ENCODE data around the gene CRTC3.

The CRTC3 gene

DNA sequence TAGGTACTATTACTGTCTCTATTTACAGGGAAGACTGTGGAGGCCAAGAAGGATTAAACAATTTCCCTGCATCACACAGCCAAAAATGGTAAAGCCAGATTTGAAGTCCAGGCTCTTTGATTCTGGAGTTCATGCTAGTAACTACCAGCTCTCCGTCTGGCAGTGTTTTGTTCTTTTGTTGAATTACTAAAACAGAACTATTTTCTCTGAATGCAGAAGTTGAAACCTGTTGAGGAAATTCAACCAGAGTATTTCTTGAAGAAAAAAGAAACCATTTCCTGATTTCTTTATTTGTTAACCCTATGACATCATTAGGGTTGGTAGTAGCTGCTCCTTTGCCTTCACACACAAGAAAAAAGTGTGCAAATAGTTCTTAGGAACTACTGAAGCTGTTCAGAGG is 34.3 kb downstream of the CRTC3 start:
- no peak for DNase-seq

DNA sequence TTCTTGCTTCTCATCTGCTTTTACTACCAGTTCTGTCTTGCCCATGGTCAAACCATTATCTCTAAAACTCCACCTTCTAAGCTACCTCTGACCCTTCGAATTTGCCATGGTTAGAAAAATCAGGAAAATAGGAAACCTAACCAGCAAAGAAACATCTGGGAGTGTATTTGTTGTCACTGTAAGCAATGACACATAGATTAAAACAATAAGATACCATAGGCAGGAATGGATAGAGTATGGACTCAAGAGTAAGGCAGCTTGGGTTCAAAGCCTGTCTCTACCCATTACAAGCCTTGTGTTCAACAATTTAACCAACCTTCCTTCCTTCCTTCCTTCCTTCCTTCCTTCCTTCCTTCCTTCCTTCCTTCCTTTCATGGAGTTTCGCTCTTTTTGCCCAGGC is 34.9 kb downstream of the CRTC3 start:
- no peak for DNase-seq

DNA sequence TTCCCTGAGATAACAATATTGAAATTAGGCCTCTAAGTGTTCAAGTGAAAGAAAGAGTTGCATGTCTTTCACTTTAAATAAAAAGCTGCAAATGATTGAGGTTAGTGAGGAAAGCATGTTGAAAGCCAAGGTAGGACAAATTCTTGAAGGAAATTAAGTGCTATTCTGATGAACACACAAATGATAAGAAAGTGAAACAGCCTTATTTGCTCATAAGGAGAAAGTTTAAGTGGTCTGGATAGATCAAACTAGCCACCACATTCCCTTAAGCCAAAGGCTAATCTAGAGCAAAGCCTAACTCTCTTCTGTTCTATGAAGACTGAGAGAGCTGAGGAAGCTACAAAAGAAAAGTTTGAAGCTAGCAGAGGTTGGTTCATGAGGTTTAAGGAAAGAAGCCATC is 36.1 kb downstream of the CRTC3 start:
- DNase-seq: no peak

DNA sequence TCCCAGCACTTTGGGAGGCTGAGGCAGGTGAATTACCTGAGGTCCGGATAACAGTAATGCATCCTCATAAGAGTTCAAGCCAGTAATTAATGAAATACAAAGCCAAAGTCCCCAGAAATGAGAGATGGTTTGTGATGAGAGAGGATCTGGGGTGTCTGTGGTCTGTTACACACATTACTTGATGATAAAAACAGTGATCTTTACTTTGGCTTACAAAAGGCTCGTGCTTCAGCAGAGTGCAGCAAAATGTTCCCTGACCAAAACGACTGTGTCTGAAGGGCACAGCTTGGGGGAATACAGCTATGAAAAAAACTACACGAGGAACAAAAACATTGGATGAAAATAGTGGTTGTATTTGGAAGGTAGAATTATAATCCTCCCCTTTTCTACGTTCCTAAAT is 40.9 kb downstream of the CRTC3 start:
- no peak for DNase-seq

DNA sequence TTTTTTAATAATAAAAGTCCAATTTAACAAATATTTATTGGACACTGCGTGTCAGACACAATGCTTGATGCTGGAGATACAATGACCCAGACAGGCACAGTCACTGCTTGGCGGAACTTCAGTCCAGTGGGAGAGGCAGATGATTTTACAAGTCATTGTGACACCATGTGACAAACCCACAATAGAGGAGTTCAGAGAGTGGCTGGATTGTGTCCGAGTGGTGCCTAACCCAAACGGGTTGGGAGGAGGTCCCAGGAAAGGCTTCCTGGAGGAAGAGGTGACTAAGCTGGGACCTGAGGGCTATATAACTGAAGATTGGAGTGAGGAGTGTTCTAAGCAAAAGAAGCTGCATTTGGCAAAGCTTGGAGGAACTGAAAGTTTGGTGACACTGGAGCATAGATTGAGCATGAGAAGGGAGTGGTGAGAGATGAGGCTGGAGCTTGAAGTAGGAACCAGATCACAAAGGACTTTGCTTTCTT is 41.4 kb downstream of the CRTC3 start:
- DNase-seq: no peak

DNA sequence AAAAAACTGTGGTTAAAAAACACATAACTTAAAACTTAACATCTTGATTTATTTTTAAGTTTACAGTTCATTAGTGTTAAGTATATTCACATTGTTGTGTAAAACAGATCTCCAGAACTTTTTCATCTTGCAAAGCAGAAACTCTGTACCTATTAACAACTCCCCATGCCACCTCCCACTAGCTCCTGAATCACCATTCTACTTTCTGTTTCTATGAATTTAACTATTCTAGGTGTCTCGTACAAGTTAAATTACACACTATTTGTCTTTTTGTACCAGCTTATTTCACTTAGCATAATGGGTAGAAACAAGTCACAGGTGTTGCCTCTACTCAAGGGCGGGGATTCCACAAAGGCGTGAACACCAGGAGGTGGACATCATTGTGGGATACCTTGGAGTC is 43.2 kb downstream of the CRTC3 start:
- DNase-seq: peak; percentile 7

DNA sequence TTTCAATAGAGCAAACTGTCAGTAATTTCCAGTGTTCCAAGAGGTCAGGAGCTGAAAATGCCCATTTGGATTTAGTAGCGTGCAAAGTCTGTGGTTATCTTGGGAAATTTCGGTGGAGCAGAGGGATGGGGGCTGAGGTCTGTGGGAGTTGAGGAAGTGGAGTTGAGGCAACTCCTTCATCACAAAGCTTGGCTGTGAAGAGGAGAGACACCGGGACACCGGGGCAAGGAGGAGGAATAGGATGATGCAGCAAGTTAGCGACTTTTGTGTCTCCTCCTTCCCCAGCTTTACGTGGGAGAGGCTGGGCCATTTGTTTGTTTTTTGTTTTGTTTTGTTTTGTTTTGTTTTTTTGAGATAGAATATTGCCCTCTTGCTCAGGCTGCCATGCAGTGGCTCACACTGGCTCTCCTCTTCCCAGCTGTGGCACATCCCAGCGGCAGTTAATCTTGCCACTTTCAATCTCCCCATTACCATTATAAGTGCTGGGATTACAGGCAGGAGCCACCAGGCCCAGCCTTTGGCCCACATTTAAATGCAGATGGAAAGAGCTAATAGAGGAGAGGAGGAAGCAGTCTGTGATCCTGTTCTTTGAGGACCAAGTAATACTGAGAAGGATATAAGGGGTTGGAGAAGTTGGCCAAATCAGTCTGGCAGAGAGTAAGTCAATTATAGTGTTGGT is 47.1 kb downstream of the CRTC3 start:
- DNase-seq: no peak

DNA sequence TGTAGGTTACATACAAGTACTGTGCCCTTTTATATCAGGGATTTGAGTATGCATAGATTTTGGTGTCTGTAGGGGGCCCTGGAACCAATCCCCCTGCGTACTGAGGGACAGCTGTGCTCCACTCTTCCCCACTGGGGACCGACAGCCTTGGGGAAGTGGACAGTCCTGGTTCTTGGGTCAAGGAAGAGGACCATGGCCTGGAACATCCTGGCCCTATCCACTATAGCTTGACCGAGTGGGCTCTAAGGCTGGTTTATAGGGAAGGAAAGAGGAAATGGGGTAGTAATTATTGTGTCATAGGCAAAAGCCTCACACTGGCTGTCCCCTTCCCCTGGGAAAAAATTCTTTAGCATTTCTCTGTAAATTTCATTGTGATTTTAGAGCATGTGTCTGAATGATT is 49.5 kb downstream of the CRTC3 start:
- DNase-seq: no peak

DNA sequence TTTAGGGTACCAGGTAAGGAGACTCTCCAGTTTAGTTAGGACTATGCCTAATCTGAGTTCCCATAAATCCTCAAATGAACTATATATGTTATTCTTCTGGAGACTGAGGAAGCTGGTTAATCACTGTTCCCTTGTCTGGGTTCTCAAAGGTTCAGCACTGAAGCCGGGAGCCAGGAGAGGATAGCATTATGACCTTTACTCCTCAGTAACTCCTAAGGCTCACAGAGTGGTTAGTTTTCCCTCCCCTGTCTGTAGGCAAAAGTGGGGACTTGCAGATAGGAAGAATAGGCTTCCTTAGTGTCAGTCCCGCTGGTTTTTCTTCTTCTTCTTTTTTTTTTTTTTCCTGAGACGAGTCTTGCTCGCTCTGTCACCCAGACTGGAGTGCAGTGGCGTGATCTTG is 50.4 kb downstream of the CRTC3 start:
- no peak for DNase-seq

DNA sequence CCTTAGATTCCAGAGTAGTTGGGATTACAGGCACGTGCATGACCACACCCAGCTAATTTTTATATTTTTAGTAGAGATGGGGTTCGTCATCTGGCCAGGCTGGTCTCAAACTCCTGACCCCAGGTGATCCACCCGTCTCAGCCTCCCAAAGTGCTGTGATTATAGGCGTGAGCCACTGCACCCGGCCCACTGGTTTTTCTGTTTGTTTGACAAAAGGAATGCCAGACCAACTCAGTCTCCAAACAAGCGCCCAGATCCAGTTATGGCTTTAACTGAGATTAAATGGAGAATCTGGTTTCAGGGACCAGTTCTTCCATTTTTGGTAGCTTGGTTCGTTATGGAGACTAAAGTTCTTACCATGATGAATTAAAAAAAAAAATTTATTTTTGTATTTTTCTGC is 50.8 kb downstream of the CRTC3 start:
- DNase-seq: no peak

DNA sequence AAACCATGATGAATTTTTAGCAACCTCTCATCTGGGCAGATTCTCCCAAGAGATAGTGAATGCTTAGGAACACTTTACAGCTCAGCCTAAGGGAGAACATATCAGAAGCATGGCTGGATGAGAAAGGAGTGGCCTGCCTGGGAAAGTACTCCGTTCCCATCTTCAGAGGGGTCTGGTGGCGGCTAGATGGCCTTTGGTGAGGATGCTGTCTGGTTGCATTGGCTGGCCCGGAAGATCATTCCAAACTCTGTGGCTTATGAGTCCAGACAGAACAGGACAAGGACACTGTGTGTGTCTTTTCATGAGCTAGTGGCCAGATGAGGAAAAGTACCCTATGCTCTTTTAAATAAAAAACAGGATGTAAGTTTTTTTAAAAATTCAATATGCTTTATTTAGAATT is 51.2 kb downstream of the CRTC3 start:
- no peak for DNase-seq

DNA sequence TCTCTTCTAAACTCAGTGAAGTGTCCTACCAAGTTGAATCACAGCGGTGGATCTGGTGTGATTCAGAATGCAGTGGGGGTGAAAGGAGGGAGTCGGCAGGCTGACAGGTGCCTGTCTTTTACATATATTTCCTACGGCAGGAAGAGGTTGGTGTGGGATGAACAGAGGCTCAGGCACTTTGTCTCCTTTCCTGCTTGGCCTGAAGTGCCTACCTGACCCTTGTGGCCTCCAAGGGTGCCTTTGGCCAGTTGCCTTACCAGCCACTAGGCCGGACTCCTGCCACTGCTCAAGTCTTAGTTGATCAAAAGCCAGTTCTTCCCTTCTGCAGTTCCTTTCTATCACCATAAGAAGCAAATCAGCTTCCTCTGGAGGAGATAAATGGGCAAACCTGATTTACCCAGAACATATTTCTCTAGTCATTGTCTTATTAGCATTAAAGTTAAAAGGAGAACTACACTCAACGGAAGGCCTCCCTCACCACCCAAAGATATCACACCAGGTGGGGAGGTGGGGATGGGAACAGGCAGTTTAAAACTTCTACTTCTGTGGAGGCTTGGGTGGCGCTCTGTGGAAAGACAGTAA is 52.1 kb downstream of the CRTC3 start:
- DNase-seq: peak; percentile 44

DNA sequence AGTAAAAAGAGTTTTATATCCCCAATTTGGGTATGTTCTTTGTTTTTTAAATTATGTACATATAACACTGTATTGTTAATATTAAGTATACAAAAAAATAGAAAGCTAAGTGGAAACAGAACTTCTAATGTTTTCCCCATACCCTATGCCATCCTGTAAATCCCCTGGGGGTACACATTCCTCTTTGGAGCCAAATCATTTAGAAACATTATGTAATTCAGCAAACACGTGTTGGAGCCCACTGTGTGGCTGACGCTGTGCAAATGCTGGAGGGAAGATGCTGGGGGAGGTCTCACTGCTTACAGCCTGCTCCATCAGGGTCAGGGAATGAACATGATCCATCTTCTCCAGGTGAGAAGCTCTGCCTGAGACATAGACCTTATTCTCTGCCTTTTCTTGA is 52.8 kb downstream of the CRTC3 start:
- no peak for DNase-seq

DNA sequence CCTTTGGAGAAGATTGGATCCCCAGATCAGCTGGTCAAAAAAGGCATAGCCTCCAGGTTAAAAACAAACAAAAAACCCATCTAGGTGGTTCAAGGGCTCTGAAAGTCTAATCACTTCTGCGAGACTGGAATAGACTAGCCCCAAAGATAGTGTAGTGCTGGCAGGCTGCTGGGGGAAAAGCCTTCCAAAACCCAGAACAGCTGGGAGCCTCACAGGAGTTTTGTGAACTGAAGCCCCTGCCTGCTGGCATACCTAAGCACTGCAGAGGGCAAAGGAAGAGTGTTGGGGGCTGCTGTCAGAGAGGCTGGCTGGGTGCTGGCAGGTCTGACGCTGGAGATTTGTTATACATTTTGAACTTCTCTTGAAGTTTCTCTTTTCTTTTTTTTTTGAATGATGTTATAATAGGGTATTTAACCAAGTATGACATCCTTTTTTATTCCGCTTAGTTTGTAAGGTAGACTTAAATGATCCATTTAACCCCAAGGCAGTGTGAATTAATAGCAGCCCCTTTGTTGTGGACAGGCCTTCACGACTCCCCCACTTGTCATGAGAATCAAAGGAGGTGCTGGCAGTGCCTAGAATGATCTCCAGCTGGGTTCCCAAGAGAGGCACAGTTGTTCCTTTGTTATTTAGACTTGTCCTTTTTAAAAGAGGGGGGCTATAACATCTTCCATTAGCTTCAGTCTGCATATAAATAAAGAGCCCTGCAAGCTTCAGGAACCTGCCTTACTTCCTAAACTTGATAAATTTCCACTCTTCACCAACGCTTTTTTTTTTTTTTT is 53.9 kb downstream of the CRTC3 start:
- DNase-seq: no peak

DNA sequence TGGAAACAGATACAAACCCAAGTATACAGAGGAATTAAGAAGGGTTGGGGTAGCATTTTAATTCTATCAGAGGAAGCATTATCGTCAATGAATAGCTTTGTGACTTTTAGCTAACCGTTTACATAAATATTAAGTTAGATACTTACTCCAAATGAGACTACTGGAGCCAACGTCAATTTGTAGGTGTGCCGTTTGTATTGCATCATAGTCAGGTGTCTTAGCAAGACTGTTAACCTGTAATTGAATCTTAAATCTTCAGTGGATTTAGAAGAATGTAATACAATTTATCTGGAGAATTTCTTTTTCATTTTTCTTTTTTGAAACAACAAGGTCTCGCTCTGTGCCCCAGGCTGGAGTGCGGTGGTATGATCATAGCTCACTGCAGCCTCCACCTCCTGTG is 55.1 kb downstream of the CRTC3 start:
- no peak for DNase-seq

DNA sequence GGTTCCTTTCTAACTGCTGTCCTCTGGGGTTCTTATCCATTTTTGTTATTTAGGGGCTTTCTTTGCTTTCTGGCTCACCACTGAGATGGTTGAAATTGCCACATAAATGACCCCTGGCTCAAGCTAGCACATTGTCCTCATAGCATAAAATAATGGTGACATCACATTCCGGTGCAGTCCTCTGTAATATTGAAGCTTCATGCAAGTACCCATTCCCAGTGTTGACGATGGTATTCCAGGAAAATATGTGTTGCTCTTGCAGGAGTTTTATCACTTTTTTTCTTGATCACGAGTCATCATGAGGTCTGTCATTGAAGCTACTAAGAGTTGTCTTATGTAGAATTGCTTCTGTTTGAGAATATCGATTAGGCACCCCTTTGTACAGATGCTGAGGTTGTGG is 56.1 kb downstream of the CRTC3 start:
- DNase-seq: no peak

DNA sequence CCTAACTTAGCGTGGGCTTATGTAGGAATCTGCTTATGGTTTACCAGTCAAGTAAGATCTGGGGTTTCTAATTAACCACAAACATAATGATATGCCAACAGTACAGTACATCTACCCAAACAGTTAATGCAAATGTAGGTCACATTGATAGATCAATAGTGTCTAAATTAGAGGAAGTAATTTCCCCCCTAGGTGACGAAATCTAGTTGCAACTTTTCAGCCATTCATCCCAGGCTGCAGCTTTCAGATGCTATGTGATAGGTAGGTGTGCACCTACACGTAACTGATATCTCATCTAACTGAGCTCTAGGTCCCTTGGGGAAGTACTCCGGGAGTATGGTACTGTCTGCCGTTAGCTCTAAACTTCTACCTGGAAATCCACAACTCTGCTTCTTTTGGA is 57.2 kb downstream of the CRTC3 start:
- no peak for DNase-seq

DNA sequence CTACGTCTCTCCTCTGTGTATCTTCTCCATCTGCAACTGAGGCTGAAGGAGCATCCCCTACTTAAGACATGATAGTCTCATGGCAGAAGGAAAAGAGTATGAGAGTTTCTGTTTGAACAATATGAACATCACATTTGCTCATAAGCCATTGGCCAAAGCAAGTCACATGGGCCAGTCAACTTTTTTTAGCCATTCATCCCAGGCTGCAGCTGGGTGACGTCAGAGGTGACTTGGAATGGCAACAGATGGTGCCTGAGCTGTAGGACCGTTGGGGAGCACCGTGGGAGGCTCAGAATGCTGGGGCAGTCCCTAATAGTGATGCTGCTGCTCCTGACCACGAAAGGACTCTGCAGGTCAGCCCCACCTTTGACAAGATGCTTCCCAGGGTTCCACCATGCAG is 58.7 kb downstream of the CRTC3 start:
- DNase-seq: no peak

DNA sequence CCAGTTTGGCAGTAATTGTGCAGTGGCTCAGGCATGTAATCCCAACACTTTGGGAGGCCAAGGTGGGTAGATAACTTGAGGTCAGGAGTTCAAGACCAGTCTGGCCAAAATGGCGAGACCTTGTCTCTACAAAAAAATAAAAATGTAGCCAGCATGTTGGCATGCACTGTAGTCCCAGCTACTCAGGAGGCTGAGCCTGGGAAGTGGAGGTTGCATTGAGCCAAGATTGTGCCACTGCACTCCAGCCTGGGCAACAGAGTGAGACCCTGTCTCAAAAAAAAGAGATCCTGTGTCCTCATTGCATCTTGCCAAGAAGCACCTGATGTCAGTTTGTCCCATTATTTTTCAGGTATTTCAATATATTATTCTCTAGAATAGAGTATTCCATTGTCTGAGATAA is 61.8 kb downstream of the CRTC3 start:
- no peak for DNase-seq

DNA sequence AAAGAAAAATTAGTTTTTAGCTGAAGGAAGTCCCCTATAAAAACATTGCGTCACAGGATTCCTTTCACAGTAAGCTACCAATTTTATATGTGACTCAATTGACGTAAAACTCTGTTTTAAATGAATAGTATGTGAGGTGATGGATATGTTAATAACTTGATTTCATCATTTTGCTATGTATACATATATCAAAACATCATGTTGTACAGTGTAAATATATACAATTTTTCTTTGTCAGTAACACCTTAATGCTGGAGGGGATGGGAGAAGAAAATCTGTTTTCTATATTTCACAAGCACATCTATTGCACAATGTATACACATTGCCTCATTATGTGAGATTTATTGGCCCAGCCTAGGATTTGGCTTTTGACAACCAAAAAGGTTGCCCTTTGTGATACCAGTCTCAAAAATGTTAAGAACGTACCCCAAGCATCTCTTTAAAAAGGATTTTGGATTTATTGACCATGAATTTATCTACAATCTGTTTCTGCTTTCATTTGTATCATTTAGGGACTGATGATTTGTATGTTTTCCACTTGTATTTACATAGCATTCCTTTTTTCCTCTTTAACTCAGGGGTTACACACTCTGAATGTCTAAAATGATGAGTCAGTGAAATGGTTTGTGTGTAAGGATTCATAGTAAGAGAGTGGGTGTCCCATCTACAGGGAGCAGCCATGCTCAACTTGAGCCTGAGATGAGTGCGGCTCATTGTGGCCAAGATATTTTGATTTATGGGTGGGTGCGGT is 62.6 kb downstream of the CRTC3 start:
- DNase-seq: peak; percentile 18

DNA sequence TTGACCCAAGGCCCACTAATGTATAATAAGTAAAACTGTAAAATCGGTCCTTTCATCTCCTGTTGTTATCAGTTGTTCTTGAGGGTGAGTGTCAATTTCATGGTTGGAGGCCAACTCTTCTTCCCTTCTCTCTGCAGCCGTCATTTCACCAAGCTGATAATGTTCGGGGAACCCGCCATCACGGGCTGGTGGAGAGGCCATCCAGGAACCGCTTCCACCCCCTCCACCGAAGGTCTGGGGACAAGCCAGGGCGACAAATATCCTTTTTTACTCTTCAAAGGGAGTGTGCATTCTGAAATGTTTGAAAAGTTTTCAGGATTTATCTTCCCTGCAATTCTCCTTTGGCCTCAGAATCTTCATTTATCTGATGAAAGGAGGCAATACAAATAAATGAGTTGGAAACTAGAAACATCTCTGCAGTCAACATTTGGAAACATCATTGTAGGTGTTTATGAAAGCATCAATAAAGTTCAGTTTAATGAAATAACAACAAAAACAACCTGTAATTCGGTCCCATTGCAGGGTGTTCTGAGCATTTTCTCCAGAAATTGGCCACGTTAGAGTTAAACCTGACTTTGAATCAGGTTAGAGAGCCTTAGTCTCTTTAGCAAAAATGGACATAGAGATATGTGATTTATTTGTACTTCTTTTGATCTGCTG is 63.9 kb downstream of the CRTC3 start:
- DNase-seq: no peak

DNA sequence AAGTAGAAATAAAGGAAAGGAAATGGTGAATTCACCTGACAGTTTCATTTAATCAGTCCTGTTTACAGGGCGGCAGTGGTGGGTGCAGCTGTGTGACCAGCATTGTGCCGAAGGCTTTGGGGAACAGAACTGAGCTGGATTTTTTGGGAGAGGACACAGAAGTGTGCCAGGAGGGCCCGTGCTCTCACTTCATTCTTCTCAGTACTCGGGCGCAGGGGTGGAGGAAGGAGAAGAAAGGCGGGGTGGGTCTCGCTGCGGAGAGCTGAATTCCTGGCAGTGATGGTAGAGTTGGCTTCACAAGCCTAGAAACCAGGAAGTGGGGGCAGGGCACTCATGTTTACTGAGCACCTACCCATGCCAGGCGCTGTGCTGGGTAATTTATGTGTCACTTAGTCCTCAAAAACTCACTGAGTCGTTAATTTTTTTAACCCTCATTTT is 64.6 kb downstream of the CRTC3 start:
- peak; percentile 89 for DNase-seq

DNA sequence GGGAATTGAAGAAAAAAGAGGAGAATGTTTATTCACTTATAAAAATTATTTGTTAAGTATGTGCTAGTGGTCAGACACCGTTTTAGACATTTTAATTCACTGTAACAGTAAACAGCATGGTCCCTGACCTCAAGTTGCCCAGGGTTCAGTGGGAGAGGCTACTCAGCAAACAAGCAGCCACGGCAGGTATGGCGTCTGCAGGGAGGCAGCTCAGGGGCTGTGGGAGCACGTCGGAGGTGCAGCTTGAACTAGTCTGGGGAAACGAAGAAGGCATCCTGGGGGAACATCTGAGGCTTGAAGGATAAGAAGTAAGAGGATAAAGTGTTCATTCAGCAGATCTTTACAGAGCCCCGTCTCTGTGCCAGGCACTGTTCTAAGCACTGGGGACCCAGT is 66.0 kb downstream of the CRTC3 start:
- no peak for DNase-seq
